ENCODE data around the gene FBXO31.
"Not testable (repeated sequence)": the region's sequence is repeated elsewhere in the genome, so short reads cannot be mapped to it uniquely, and the experiment has no call there.

FBXO31 gene

GRCh38 chr16:87382023-87382785, 1.4 kb downstream of the FBXO31 start:
- DNase-seq, result no peak

GRCh38 chr16:87380881-87381280, 2.7 kb downstream of the FBXO31 start:
- DNase-seq, result no peak

DNA sequence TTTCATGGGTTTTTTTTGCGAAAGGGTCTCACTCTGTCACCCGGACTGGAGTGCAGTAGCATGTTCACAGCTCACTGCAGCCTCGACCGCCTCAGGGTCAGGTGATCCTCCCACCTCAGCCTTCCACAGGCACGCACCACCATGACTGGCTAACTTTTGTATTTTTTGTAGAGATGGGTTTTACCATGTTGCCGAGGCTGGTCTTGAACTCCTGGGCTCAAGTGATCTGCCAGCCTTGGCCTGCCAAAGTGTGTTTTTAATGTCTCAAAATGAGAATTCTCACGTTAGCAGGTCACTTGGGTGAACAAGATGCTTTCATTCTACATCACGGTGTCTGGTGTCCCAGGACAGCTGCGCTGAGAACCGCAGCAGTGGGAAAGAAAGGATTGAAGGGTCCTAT, 3.2 kb downstream of the FBXO31 start:
- no peak for DNase-seq

DNA sequence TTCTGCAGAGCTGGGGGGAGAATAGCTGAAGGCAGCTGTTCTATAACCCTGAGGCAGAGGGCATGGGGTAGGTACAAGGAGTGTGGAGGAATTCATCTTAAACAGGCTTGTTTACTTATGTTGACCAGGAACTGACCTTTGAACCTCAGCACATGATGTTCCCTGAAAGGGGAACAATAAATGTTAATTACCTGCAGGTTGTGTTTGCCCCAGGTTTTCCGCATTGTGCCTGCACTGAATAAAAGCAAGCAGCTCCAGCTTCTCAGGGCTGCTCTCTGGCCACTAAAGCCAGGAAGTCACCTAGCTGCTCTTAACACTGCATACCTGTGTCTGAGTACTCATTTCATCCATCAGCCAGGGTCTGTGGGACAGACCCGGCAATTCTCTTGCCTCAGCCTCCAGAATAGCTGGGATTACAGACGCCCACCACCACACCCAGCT, 4.2 kb downstream of the FBXO31 start:
- DNase-seq, result not testable (repeated sequence)

DNA sequence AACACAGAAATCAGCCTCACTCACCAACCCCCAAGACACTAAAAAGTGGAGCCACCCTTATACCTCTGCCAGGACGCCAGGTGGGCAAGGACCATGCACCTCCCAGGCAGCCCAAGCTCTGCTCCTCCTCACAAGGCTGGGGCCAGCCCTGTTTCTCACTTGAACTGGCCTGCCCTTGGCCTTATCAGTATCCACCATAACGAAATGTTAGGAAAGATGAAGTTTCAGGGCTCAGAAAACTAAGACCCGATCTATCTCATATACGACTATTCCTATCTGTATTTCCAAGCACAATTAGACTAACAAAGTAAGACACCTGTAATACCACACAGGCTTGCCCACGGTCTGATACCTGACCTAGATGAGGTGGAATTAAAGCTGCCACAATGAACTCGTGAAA, 6.9 kb downstream of the FBXO31 start:
- DNase-seq, result no peak

DNA sequence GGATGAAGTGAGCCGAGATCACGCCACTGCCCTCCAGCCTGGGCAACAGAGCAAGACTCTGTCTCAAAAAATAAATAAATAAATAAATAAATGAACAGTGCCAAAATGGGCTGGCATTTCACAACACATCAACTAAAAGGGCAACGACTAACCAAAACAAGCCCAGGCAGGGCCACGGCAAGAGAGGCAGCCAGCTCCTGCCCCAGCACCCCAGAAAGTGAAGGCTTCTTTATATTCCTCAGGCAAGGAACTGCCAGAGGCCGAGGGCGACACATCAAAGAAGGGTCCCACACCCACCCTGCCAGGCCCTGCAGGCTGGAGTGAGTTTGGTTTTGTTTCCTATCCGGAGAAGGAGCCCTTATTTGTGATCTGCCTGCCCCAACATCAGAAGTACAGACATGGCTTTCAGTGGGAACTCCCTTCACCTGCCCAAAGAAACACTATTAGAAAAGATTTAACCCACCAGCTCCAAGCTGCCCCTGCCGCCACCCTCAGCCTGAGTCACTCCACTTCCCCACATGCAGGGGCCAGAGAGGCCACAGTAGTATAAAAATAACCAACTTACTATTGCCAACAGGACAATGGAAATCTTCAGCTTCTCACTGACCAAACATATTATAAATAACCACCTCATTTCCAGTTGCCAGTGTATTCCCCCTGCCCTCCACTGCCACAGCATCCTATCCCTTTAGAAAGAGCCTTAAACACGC, 8.0 kb downstream of the FBXO31 start:
- no peak for DNase-seq

GRCh38 chr16:87374313-87374712, 9.3 kb downstream of the FBXO31 start:
- DNase-seq, result no peak

- no peak for DNase-seq
These were observed 11.3 kb downstream of the FBXO31 start for GRCh38 chr16:87372305-87372704.

DNA sequence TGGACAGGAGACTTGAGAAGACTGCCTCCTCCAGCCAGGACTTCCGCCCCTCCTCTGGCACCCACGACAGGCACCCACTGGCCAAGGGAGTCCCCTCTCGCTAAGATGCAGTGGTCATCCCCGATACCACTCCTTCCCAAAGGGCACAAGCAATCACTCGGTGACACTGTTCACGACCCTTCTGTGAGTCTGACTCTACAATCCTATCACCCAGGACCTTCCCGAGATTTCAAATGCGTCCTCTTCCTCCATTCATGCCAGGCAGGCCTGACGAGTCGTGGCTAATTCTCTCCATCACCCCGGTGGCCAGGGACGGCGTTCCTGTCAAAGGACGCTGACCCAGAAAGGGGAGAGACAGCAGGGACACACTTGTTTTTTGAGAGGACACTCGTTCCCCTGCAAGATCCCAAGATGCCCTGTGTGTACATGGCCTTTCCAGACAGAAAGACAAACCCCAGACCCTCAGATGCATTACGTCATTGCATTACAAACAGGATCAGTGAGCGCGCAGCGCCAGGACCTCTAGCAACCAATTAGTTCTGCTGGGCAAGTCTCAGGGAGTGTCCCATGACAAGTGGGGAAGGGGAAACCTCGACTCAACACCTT, 12.2 kb downstream of the FBXO31 start:
- no peak for DNase-seq

DNA sequence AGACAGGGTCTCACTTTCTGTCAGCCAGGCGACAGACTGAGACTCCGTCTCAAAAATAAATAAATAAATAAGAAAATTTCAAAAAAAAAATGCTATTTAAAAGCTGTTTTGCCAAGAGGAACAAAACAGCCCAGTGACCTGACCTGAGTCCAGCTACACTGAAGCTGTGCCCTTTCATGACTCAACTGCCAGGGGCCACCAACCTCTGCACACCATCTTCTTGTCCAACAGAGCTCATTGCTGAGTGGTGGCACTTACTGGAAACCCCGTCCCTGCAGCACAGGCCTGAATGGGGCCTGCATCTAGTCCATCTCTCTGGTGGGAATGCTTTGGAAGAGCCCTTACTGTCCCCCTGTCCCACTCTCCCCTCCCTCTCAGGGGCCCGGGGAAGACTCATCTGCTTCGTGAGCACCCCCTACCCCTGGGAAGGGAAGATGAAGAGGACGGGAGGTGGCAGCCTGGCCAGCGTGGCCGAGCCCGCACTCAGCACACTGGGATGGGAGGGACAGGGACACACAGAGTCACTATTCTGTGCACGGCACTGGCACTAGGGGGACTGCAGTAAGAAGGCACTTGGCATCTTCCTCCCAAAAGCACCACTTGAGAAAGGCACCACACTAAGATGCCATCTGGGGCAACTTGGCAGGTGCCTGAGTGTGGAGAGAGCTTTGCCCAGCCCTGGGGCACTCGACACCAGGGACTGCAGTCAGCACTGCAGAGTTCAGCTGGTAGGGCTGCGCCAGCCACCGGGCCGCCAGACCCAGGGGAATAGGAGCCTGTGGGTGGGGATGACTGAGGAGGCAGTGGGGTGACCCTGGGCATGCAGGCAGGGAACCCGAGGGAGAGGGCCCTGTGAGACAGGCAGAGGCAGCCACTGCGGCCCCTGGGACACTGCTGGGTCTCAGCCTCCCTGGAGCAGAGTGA, 13.5 kb downstream of the FBXO31 start:
- no peak for DNase-seq

DNA sequence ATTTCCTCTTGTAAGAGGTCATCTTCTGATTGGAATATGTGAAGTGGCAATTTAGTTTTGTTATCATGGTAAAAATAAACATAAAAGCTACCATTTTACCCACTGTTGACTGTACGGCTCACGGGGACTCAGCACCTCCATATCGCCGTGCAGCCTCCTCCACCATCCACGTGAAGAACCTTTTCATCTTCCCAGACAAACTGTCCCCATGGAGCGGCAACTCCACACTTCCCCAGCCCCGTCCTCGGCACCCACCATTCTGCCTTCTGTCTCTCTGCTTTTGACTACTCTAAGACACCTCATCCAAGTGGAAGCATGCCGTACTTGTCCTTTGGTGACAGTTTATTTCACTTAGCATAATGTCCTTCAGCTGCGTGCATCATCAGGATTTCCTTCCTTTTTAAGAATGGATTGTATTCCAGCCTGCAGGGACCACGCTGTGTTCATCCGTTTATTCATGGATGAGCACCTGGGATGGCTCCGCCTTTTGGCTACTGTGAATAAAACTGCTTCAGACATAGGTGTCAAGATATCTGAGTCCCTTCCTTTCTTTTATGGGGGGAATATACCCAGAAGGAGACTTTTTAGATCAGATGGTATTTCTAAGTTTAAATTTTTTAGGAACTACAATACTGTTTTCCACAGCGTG, 14.3 kb downstream of the FBXO31 start:
- DNase-seq, result no peak

GRCh38 chr16:87368029-87368770, 15.4 kb downstream of the FBXO31 start:
- no peak for DNase-seq

DNA sequence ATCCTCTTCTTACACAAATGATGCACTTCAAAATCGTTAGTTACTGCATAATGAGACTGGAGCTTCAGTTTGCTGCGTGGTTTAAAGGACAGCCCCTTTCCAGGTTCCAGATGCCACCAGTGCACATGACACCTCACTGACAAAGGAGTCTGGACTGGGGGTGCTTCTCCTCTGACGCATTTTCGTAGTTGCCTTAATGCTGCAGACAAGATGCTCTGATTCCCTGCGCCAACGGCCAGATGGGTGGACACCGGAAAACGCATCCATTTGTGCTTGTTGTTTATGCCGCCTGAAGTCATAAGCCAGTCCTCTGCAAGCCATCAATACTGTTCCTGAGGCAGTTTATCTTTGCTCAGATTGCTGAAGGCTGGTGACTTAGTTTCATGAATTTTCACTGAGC, 16.0 kb downstream of the FBXO31 start:
- no peak for DNase-seq

DNA sequence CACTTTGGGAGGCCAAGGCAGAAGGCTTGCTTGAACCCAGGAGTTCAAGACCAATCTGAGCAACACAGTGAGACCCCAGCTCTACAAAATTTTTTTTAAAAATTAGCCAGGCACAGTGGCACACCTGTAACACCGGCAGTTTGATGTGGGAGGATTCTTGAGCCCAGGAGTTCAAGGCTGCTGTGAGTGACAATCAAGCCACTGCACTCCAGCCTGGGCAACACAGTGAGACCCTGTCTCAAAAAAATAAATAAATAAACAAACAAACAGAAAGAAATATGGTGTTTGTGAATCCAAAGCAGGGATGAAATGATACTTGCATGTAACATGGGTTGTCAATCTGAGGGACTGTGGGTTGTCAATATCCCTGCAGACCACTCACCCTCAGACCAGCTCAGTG, 16.6 kb downstream of the FBXO31 start:
- DNase-seq, result no peak

GRCh38 chr16:87366288-87366687, 17.3 kb downstream of the FBXO31 start:
- DNase-seq, result no peak

GRCh38 chr16:87365021-87365713, 18.4 kb downstream of the FBXO31 start:
- DNase-seq, result no peak

DNA sequence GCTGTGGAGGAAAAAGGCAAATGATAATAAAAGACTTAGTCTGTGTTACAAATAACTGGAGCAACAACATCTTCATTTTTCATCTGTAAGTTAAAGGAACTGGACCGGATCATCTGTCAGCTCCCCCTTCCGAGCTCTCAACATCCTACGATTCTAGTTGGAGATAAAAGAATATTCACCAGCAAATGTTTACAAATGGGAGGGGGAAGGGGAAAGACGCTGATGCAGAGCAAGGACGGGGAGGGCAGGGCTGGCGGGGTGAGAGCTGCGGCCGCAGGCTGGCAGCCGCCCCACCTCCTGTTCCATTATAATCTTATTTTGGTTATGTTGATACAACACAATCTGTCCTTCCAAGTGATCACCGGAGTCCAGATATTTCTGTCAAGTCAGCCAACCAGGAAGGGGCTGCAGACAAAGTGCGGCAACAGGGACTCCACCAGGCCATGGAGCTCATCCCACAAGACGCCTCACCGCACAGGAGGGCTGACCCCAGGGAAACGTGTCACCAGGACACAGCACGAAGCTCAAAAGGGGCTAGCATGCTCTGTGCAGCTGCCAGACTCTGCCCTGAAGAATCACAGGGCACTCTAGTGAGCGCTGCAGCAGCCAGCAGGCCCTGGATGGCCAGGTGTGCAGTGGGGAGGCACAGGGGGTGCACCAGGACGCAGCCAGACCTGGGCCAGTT, 19.7 kb downstream of the FBXO31 start:
- DNase-seq, result no peak

GRCh38 chr16:87362828-87363559, 20.6 kb downstream of the FBXO31 start:
- DNase-seq, result not testable (repeated sequence)

- no peak for DNase-seq
These were observed 21.5 kb downstream of the FBXO31 start for GRCh38 chr16:87361916-87362619.
